ENCODE measurements around the gene PHF1.
A peak's percentile ranks its signal among the peaks of the same experiment; 100 is the strongest.

Gene PHF1

GRCh38 chr6:33412140-33413009, 1.6 kb downstream of the PHF1 start:
- Histone ChIP-seq H3K27ac (ENCODE audit: low read depth, low read length) (no peak overlapping the region), H3K4me3 (ENCODE audit: low read depth, low read length) (no peak overlapping the region), H3K9me3 (ENCODE audit: control insufficient read depth, insufficient read depth, low read depth, low read length) (no peaks in the 10 kb centered on the region), H3K9ac (ENCODE audit: low read length) (no peak overlapping the region), H3K4me1 (ENCODE audit: control insufficient read depth, insufficient read depth, low read length) (peaks cover 12% of the 10 kb centered on the region; the same call in 1 of the 2 replicates), H3K36me3 (ENCODE audit: control insufficient read depth, insufficient read depth, low read length) (peaks cover 57% of the 10 kb centered on the region), H3K27me3 (ENCODE audit: control insufficient read depth, insufficient read depth, low read length) (no peaks in the 10 kb centered on the region)

- Histone ChIP-seq H3K9ac (ENCODE audit: low read length) (no peak overlapping the region), H3K4me1 (ENCODE audit: control insufficient read depth, insufficient read depth, low read length) (peaks cover 14% of the 10 kb centered on the region), H3K9me3 (ENCODE audit: control insufficient read depth, insufficient read depth, low read depth, low read length) (no peaks in the 10 kb centered on the region), H3K4me3 (ENCODE audit: low read depth, low read length) (no peak overlapping the region), H3K36me3 (ENCODE audit: control insufficient read depth, insufficient read depth, low read length) (peaks cover 46% of the 10 kb centered on the region), H3K27ac (ENCODE audit: low read depth, low read length) (no peak overlapping the region), H3K27me3 (ENCODE audit: control insufficient read depth, insufficient read depth, low read length) (no peaks in the 10 kb centered on the region)
Measured at GRCh38 chr6:33413241-33414120, 2.7 kb downstream of the PHF1 start.

- Histone ChIP-seq H3K9me3 (ENCODE audit: control insufficient read depth, insufficient read depth, low read depth, low read length) (no peaks in the 10 kb centered on the region), H3K27ac (ENCODE audit: low read depth, low read length) (no peak overlapping the region), H3K4me1 (ENCODE audit: control insufficient read depth, insufficient read depth, low read length) (peaks cover 24% of the 10 kb centered on the region), H3K27me3 (ENCODE audit: control insufficient read depth, insufficient read depth, low read length) (no peaks in the 10 kb centered on the region), H3K36me3 (ENCODE audit: control insufficient read depth, insufficient read depth, low read length) (peaks cover 46% of the 10 kb centered on the region), H3K4me3 (ENCODE audit: low read depth, low read length) (no peak overlapping the region), H3K9ac (ENCODE audit: low read length) (no peak overlapping the region)
Measured at GRCh38 chr6:33414592-33415271, 3.9 kb downstream of the PHF1 start.

- Histone ChIP-seq H3K9me3 (ENCODE audit: control insufficient read depth, insufficient read depth, low read depth, low read length) (no peaks in the 10 kb centered on the region), H3K9ac (ENCODE audit: low read length) (no peak overlapping the region), H3K36me3 (ENCODE audit: control insufficient read depth, insufficient read depth, low read length) (peaks cover 46% of the 10 kb centered on the region), H3K4me3 (ENCODE audit: low read depth, low read length) (peak overlapping the region; percentile 90; the same call in 1 of the 2 replicates), H3K27ac (ENCODE audit: low read depth, low read length) (no peak overlapping the region), H3K4me1 (ENCODE audit: control insufficient read depth, insufficient read depth, low read length) (peaks cover 24% of the 10 kb centered on the region), H3K27me3 (ENCODE audit: control insufficient read depth, insufficient read depth, low read length) (no peaks in the 10 kb centered on the region)
Measured at GRCh38 chr6:33415831-33416230, 5.0 kb downstream of the PHF1 start.

- Histone ChIP-seq H3K9me3 (ENCODE audit: control insufficient read depth, insufficient read depth, low read depth, low read length) (no peaks in the 10 kb centered on the region), H3K4me3 (ENCODE audit: low read depth, low read length) (peak overlapping the region; percentile 90), H3K27ac (ENCODE audit: low read depth, low read length) (no peak overlapping the region; the same call in 1 of the 2 replicates), H3K27me3 (ENCODE audit: control insufficient read depth, insufficient read depth, low read length) (no peaks in the 10 kb centered on the region), H3K36me3 (ENCODE audit: control insufficient read depth, insufficient read depth, low read length) (peaks cover 46% of the 10 kb centered on the region), H3K9ac (ENCODE audit: low read length) (peak overlapping the region; percentile 91), H3K4me1 (ENCODE audit: control insufficient read depth, insufficient read depth, low read length) (peaks cover 29% of the 10 kb centered on the region)
Measured at GRCh38 chr6:33416386-33417127, 5.7 kb downstream of the PHF1 start.

- peak overlapping the region; percentile 64 for H3K27ac ChIP-seq (ENCODE audit: low read depth, low read length)
- peak overlapping the region; percentile 91 for H3K9ac ChIP-seq (ENCODE audit: low read length)
- H3K4me1 ChIP-seq (ENCODE audit: control insufficient read depth, insufficient read depth, low read length): peaks cover 29% of the 10 kb centered on the region
- peaks cover 43% of the 10 kb centered on the region for H3K36me3 ChIP-seq (ENCODE audit: control insufficient read depth, insufficient read depth, low read length)
- no peaks in the 10 kb centered on the region for H3K27me3 ChIP-seq (ENCODE audit: control insufficient read depth, insufficient read depth, low read length)
- H3K4me3 ChIP-seq (ENCODE audit: low read depth, low read length): peak overlapping the region; percentile 90
- no peaks in the 10 kb centered on the region for H3K9me3 ChIP-seq (ENCODE audit: control insufficient read depth, insufficient read depth, low read depth, low read length)
Measured at GRCh38 chr6:33417128-33417902, 6.5 kb downstream of the PHF1 start.

- Histone ChIP-seq H3K9ac (ENCODE audit: low read length) (peak within 1 kb of the TSS; percentile 91), H3K4me1 (ENCODE audit: control insufficient read depth, insufficient read depth, low read length) (peaks cover 29% of the 10 kb centered on the region), H3K27me3 (ENCODE audit: control insufficient read depth, insufficient read depth, low read length) (no peaks in the 10 kb centered on the region), H3K4me3 (ENCODE audit: low read depth, low read length) (peak within 1 kb of the TSS; percentile 90), H3K9me3 (ENCODE audit: control insufficient read depth, insufficient read depth, low read depth, low read length) (no peaks in the 10 kb centered on the region), H3K27ac (ENCODE audit: low read depth, low read length) (peak within 1 kb of the TSS; percentile 77), H3K36me3 (ENCODE audit: control insufficient read depth, insufficient read depth, low read length) (peaks cover 39% of the 10 kb centered on the region)
Measured at GRCh38 chr6:33417903-33418689, 7.3 kb downstream of the PHF1 start, which contains the start of gene CUTA. Gene CUTA, minus strand, starts transcription at chr6:33418107. Its CDS starts 107 bp downstream, at chr6:33418000.

GRCh38 chr6:33418690-33419291, 8.0 kb downstream of the PHF1 start:
- H3K4me1 ChIP-seq (ENCODE audit: control insufficient read depth, insufficient read depth, low read length): peaks cover 29% of the 10 kb centered on the region

More at GRCh38 chr6:33418690-33419291, 8.0 kb downstream of the PHF1 start:
- peak overlapping the region; percentile 77 for H3K27ac ChIP-seq (ENCODE audit: low read depth, low read length)
- peak overlapping the region; percentile 81 for H3K9ac ChIP-seq (ENCODE audit: low read length)
- peaks cover 38% of the 10 kb centered on the region for H3K36me3 ChIP-seq (ENCODE audit: control insufficient read depth, insufficient read depth, low read length)
- H3K4me3 ChIP-seq (ENCODE audit: low read depth, low read length): peak overlapping the region; percentile 90
- no peaks in the 10 kb centered on the region for H3K27me3 ChIP-seq (ENCODE audit: control insufficient read depth, insufficient read depth, low read length)
- H3K9me3 ChIP-seq (ENCODE audit: control insufficient read depth, insufficient read depth, low read depth, low read length): no peaks in the 10 kb centered on the region
